Neutrophil (primary cell): ENCODE results near the gene TSKS.

ENCODE experiments used
- H3K27ac ChIP-seq: fragments of 200-600 bp; sonication (generic); 2 replicates; pipeline ENCODE4 v1.5.1; 2016; ENCODE audit warnings: mild to moderate bottlenecking, moderate library complexity
- H3K27me3 ChIP-seq: fragments of 200-600 bp; sonication (generic); 2 replicates; pipeline ENCODE4 v1.6.0; 2016; ENCODE audit warnings: mild to moderate bottlenecking
- H3K36me3 ChIP-seq: fragments of 200-600 bp; sonication (generic); 2 replicates; pipeline ENCODE4 v1.5.1; 2017
- H3K4me1 ChIP-seq, 2 experiments: fragments of 200-600 bp in 1 of 2; sonication (generic) in 1 of 2; 1 replicate in 1 of 2; 2 replicates in 1 of 2; pipeline versions ENCODE4 v1.5.1 to v1.6.1; 2013 to 2016; ENCODE audit warnings: low read depth in 1 of 2, low read length in 1 of 2, mild to moderate bottlenecking in 1 of 2, moderate library complexity in 1 of 2; ENCODE audit not compliant: control insufficient read depth in 1 of 2, insufficient read depth in 1 of 2
- H3K4me3 ChIP-seq, 2 experiments: fragments of 200-600 bp in 1 of 2; sonication (generic) in 1 of 2; 1 replicate in 1 of 2; 2 replicates in 1 of 2; pipeline ENCODE4 v1.5.1; 2013 to 2016; ENCODE audit warnings: low read depth in 1 of 2, low read length in 1 of 2, mild to moderate bottlenecking in 1 of 2, moderate library complexity in 1 of 2
- H3K9me3 ChIP-seq: fragments of 200-600 bp; sonication (generic); 2 replicates; pipeline ENCODE4 v1.5.1; 2016
- CTCF ChIP-seq: fragments of 200-600 bp; sonication (generic); IDR thresholded peaks from 2 replicates; pipeline ENCODE4 v1.5.1; 2016; ENCODE audit warnings: antibody characterized with exemption

TSKS gene

GRCh38 chr19:49792829-49793560 lies 29.9 kb upstream of the TSKS start:
- no peak overlapping the region for H3K27ac ChIP-seq
- no peaks in the 10 kb centered on the region for H3K4me1 ChIP-seq
- H3K36me3 ChIP-seq, result peaks cover 97% of the 10 kb centered on the region
- TF ChIP-seq CTCF, result no peak
- H3K9me3 ChIP-seq, result no peaks in the 10 kb centered on the region
- H3K4me3 ChIP-seq, result no peak overlapping the region
- no peaks in the 10 kb centered on the region for H3K27me3 ChIP-seq

GRCh38 chr19:49791776-49792445 lies 28.8 kb upstream of the TSKS start:
- no peak for TF ChIP-seq CTCF
- Histone ChIP-seq H3K9me3 (no peaks in the 10 kb centered on the region), H3K4me1 (no peaks in the 10 kb centered on the region), H3K27me3 (no peaks in the 10 kb centered on the region), H3K36me3 (peaks cover 94% of the 10 kb centered on the region), H3K27ac (no peak overlapping the region), H3K4me3 (no peak overlapping the region)

GRCh38 chr19:49790866-49791265 lies 27.8 kb upstream of the TSKS start:
- Histone ChIP-seq H3K9me3 (no peaks in the 10 kb centered on the region), H3K4me3 (no peak overlapping the region), H3K27me3 (no peaks in the 10 kb centered on the region), H3K27ac (no peak overlapping the region), H3K4me1 (no peaks in the 10 kb centered on the region), H3K36me3 (peaks cover 94% of the 10 kb centered on the region)
- TF ChIP-seq CTCF, result no peak

GRCh38 chr19:49788857-49789256 lies 25.8 kb upstream of the TSKS start:
- no peak overlapping the region for H3K27ac ChIP-seq
- H3K27me3 ChIP-seq, result no peaks in the 10 kb centered on the region
- H3K36me3 ChIP-seq, result peaks cover 94% of the 10 kb centered on the region
- H3K4me3 ChIP-seq, result no peak overlapping the region
- no peaks in the 10 kb centered on the region for H3K9me3 ChIP-seq
- H3K4me1 ChIP-seq, result no peaks in the 10 kb centered on the region
- TF ChIP-seq CTCF, result no peak

- Histone ChIP-seq H3K4me1 (no peaks in the 10 kb centered on the region), H3K27me3 (no peaks in the 10 kb centered on the region), H3K9me3 (no peaks in the 10 kb centered on the region), H3K27ac (no peak overlapping the region), H3K36me3 (peaks cover 94% of the 10 kb centered on the region), H3K4me3 (no peak overlapping the region)
- no peak for TF ChIP-seq CTCF
Observed at GRCh38 chr19:49787746-49788145, 24.6 kb upstream of the TSKS start.
